GM18498 (cell line): ENCODE data around the gene EEF1AKMT1.
"Not testable (repeated sequence)": the region's sequence is repeated elsewhere in the genome, so short reads cannot be mapped to it uniquely, and the experiment has no call there.

Experiments used
- ATAC-seq: cut with Tn5 transposase; IDR thresholded peaks from one replicate; pipeline ENCODE4 v1.9.1; 2021; ENCODE audit warnings: mild to moderate bottlenecking, moderate library complexity; ENCODE audit not compliant: unreplicated experiment

The EEF1AKMT1 gene

GRCh38 chr13:20778311-20778710, 4.5 kb upstream of the EEF1AKMT1 start:
- ATAC-seq, result no peak

GRCh38 chr13:20776751-20777150, 3.0 kb upstream of the EEF1AKMT1 start:
- ATAC-seq, result no peak

GRCh38 chr13:20775961-20776360, 2.2 kb upstream of the EEF1AKMT1 start:
- no peak for ATAC-seq

- no peak for ATAC-seq
These were observed 985 bp upstream of the EEF1AKMT1 start for GRCh38 chr13:20774746-20775145.

GRCh38 chr13:20772401-20773131, 1.2 kb downstream of the EEF1AKMT1 start:
- no peak for ATAC-seq

- no peak for ATAC-seq
These were observed 3.9 kb downstream of the EEF1AKMT1 start for GRCh38 chr13:20769834-20770233.

- ATAC-seq, result no peak
These were observed 4.7 kb downstream of the EEF1AKMT1 start for GRCh38 chr13:20769091-20769490.

- no peak for ATAC-seq
These were observed 6.3 kb downstream of the EEF1AKMT1 start for GRCh38 chr13:20767309-20767943.

GRCh38 chr13:20760872-20761271, 12.9 kb downstream of the EEF1AKMT1 start:
- ATAC-seq, result no peak

GRCh38 chr13:20754009-20754408, 19.8 kb downstream of the EEF1AKMT1 start:
- no peak for ATAC-seq

- no peak for ATAC-seq
These were observed 24.4 kb downstream of the EEF1AKMT1 start for GRCh38 chr13:20749377-20749776.

- ATAC-seq, result not testable (repeated sequence)
These were observed 29.8 kb downstream of the EEF1AKMT1 start for GRCh38 chr13:20743830-20744404.

- ATAC-seq, result no peak
These were observed 33.7 kb downstream of the EEF1AKMT1 start for GRCh38 chr13:20740021-20740420.

- no peak for ATAC-seq
These were observed 35.1 kb downstream of the EEF1AKMT1 start for GRCh38 chr13:20738616-20739015.

GRCh38 chr13:20729633-20730585, 43.9 kb downstream of the EEF1AKMT1 start:
- ATAC-seq, result no peak

- ATAC-seq, result no peak
These were observed 45.0 kb downstream of the EEF1AKMT1 start for GRCh38 chr13:20728579-20729311.

GRCh38 chr13:20727856-20728255, 45.9 kb downstream of the EEF1AKMT1 start:
- no peak for ATAC-seq

- ATAC-seq, result no peak
These were observed 52.1 kb downstream of the EEF1AKMT1 start for GRCh38 chr13:20721454-20722357.

GRCh38 chr13:20721058-20721453, 52.7 kb downstream of the EEF1AKMT1 start:
- no peak for ATAC-seq
